ENCODE results near the gene CA5A.
"Not testable (repeated sequence)": the region's sequence is repeated elsewhere in the genome, so short reads cannot be mapped to it uniquely, and the experiment has no call there.

Gene CA5A

DNA sequence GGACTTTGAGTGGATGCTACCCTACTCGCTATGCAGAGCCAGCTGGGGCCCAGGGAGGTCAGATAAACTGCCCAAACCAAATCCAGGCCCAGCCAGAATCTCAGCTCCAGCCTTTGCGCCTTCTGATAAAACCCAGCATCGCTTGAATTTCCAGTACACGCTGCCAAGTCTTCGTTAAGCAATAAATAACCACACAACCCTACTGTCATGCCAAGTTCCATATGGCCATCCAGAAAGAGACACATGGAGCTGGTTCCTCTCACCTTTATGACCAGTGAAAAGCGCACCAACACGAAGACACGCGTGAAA, 73.0 kb downstream of the CA5A start:
- DNase-seq: not testable (repeated sequence)

- DNase-seq: not testable (repeated sequence)
These were observed 73.6 kb downstream of the CA5A start for GRCh38 chr16:87862597-87863326.

- DNase-seq: not testable (repeated sequence)
These were observed 74.8 kb downstream of the CA5A start for GRCh38 chr16:87861300-87862099.

GRCh38 chr16:87860553-87861299, 75.6 kb downstream of the CA5A start:
- no peak for DNase-seq

DNA sequence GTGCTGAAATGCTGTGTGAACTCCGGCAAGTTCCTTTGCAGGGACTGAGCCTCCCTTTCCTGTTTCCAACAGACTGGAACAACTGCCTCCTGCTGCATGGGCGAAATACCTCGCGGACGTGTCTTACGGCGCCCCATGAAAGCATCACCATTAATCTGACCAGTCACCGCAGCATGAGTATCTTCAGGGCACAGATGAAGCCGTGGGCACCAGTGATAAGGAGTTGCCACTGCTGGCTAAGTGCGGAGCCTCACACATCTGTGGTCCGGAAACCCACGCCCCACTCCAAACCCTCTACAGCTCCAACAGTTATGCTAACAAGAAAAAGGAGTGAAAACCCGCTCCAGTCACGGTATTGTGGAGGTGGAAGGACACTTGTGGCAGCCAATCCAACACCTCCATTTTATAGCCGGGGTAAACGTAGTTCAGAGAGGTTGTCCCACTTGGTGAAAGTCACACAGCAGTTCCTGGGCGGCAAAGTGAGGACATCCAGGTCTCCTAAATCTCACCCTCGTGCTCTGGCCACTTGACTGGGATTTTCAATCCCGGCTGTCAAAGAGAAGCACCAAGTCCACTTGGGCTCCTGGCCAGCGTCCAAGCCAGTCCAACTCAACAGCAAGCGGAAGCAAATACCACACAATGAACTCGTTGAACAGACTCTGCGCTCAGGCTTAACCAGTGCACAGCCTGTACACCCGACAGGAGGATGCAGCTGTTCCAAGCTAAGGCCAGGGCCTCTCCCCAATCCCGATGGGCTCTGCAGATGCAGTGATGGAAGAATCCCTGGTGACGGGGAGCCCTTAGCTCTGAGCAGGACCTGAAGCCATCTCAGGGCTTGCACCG, 78.0 kb downstream of the CA5A start:
- DNase-seq: not testable (repeated sequence)

- DNase-seq: no peak
These were observed 79.5 kb downstream of the CA5A start for GRCh38 chr16:87856791-87857228.

GRCh38 chr16:87855852-87856715, 80.2 kb downstream of the CA5A start:
- DNase-seq: peak in 1 of 2 donors; percentile 47

DNA sequence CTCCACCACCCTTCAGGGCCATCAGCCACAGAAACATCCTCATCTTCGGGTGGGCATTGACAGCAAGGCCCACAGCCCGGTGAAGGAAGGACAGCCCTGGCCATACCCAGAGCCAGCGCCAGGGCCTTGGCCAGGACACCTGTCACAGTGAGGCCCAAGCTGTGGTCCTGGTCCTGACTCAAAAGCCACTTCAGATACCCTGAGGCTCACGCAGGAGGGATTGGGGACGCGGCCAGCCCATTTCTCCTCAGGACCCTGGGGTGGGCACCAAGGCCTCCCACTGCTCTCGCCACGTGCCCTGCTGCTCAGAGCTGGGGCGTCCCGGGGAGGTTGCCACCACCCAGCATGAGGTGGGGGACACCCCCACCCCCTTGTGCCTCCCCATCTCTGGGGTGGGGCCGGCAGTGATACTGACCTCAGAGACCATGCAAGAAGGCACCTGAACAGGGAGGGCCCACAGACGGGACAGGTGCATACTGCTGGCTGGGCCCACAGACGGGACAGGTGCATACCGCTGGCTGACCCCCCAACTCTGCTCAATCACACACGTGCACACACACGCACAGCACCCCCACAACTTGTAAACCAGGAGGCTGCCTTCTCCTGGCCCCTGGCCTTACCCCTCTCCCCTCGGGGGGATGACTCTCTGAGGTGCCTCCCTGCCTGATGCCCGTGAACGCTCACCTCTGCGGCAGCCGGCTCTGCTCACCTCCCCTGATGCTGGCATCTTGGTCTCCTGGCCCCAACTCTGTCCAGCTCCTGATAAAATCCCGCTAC, 81.2 kb downstream of the CA5A start:
- no peak for DNase-seq

DNA sequence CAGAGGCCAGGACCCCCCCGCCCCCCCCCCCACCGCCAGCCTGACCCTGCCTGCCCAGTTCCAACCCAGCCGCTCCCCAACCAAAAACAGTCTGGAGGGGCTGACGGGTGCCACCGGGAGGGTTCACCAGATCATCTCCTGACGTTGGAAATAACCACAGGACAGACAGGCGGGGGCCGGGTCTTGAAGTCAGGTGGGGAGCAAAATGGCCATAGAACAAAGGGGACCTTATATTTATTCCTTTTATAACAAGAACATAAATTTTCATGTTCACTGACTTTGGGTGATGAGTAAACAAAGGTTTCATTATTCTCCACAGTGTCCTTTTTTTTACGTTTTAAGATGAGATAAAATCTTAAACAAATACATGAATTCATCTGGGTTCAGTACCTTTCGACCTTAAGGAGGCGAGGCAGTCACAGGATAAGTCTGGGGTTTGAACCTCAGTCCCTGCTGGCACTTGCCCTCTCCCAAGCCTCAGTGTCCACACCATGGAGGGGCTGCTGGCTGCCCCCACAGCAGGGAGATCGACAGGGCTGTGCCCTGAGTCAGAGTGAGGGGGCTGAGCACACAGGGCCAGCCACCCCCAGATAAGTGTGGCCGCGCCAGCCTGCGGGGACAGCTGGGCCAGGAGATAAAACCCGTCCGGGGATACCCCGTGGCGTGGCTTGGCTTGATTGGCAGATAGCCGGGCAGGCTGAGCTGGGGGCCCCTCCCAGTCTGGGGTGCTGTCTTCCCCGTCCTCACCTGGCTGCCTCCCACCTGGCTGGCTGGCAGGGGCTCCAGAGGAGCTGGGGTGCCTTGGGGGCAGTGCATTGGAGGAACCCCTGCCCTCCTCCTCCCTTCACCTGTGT, 82.0 kb downstream of the CA5A start:
- no peak for DNase-seq

DNA sequence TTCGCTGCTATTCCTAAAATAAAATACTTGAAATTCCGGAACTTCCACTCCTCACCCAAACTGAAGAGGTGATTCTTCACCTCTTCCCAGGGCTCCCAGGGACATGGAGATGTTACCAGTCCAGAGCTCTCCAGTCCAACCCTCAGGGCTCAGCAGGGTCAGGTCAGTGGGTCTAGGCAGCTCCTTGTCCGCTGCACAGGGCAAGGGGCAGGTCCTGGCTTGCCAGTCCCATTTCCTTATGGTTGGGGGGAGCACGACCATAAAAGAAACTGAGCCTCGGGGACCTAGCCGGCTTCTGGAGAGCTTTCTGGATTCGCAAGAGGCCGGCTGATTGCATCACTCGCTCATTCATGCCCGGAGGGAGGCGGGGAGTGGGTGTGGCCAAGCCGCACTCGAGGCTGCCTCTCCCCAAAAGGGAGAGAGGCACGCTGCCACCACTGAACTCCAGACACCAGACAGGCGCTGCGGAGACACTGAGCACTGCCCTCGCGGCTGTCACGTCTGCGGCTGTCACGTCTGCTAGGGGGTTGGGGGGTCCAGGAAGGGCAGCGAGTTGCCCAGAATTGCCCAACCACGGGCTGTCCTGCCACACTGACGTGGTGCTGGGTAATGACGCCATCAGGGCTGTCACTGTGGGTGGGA, 82.8 kb downstream of the CA5A start:
- peak; percentile 94 to 95 for DNase-seq

- no peak for DNase-seq
These were observed 84.7 kb downstream of the CA5A start for GRCh38 chr16:87851601-87852000.

GRCh38 chr16:87851141-87851587, 85.2 kb downstream of the CA5A start:
- DNase-seq: no peak

GRCh38 chr16:87850009-87851006, 86.0 kb downstream of the CA5A start:
- DNase-seq: peak in 1 of 2 donors; percentile 70

GRCh38 chr16:87849419-87850008, 86.8 kb downstream of the CA5A start:
- DNase-seq: no peak

- DNase-seq: no peak
These were observed 87.5 kb downstream of the CA5A start for GRCh38 chr16:87848676-87849345.

- no peak for DNase-seq
These were observed 88.3 kb downstream of the CA5A start for GRCh38 chr16:87847785-87848675.

Measured in inflammatory macrophage treated with lipopolysaccharide for 1 hour (primary cell).